ENCODE results near the gene DEFB114. TPM values are rescaled to one million over a fixed set of nuclear protein-coding genes. Genes with fewer than 3 reads are reported as not detected.
"Not testable (repeated sequence)": the region's sequence is repeated elsewhere in the genome, so short reads cannot be mapped to it uniquely, and the experiment has no call there.

The DEFB114 gene
- total RNA-seq, 2 donors from 2014 or later = not detected

GRCh38 chr6:49949062-49949461, 14.9 kb downstream of the DEFB114 start:
- TF ChIP-seq, protein P1, sequence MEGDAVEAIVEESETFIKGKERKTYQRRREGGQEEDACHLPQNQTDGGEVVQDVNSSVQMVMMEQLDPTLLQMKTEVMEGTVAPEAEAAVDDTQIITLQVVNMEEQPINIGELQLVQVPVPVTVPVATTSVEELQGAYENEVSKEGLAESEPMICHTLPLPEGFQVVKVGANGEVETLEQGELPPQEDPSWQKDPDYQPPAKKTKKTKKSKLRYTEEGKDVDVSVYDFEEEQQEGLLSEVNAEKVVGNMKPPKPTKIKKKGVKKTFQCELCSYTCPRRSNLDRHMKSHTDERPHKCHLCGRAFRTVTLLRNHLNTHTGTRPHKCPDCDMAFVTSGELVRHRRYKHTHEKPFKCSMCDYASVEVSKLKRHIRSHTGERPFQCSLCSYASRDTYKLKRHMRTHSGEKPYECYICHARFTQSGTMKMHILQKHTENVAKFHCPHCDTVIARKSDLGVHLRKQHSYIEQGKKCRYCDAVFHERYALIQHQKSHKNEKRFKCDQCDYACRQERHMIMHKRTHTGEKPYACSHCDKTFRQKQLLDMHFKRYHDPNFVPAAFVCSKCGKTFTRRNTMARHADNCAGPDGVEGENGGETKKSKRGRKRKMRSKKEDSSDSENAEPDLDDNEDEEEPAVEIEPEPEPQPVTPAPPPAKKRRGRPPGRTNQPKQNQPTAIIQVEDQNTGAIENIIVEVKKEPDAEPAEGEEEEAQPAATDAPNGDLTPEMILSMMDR (IDR thresholded peaks at IDR 0.05) = no peak
- no peaks in the 10 kb centered on the region for H3K4me1 ChIP-seq
- no peak overlapping the region for H3K27ac ChIP-seq
- DNase-seq (ENCODE audit: low spot score) = no peak
- no peaks in the 10 kb centered on the region for H3K27me3 ChIP-seq
- peaks cover 0 to 2% of the 10 kb centered on the region in 2 donors for H3K9me3 ChIP-seq
- H3K4me3 ChIP-seq = no peak overlapping the region
- no peaks in the 10 kb centered on the region for H3K36me3 ChIP-seq

DNA sequence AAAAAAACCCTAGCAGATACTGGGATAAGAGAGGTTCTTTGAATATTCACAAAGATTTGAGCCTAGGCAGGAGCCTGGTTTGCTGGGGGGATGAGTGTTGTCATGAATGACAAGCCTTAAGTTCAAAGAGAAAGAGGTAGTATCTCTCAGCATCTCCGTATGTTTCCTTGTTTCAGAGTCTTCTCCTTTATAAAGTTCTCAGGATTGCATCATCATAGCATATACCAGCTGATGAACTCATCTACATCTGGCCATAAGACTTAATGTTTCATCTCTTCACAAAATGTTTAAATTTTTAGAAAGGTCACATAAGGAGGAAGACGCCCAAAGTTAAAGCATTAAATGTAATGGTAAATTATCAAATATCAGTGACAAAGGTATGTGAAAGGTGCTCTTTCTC, 17.1 kb downstream of the DEFB114 start:
- no peak overlapping the region for H3K4me3 ChIP-seq
- no peak overlapping the region for H3K27ac ChIP-seq
- H3K36me3 ChIP-seq = no peaks in the 10 kb centered on the region
- peaks cover 0 to 3% of the 10 kb centered on the region in 2 donors for H3K9me3 ChIP-seq
- no peaks in the 10 kb centered on the region for H3K4me1 ChIP-seq
- no peaks in the 10 kb centered on the region for H3K27me3 ChIP-seq
- TF ChIP-seq, protein P1 (IDR thresholded peaks at IDR 0.05) = no peak
- no peak for DNase-seq (ENCODE audit: low spot score)

- DNase-seq (ENCODE audit: low spot score); H3K27me3 ChIP-seq; H3K36me3 ChIP-seq: not testable (repeated sequence)
These were observed 19.9 kb downstream of the DEFB114 start for GRCh38 chr6:49944068-49944467.

DNA sequence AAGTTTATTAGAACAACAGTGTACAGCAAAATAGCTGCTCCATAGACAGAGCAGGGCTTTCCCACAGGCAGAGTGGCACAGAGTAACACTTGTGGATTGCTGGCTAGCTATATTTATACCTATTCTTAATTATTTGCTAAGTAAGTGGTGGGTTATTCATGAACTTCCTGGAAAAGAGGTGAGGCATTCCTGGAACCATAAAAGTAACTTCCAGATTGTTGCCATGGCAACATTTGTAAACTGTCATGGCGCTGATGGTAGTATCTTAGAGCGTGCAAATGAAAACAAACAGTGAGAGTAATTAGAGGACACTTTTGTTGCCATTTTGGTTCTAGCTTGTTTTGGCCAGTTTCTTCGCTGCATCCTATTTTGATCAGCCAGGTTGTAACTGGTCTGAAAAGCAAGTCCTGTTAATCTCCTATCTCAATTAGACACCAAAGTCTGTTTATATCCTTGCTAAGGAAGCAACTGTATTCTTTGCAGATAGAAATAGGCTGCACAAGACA, 23.9 kb downstream of the DEFB114 start:
- Histone ChIP-seq H3K27me3 (no peaks in the 10 kb centered on the region), H3K27ac (no peak overlapping the region), H3K36me3 (no peaks in the 10 kb centered on the region), H3K9me3 (peaks cover 0 to 3% of the 10 kb centered on the region in 2 donors), H3K4me3 (no peak overlapping the region), H3K4me1 (no peaks in the 10 kb centered on the region)
- TF ChIP-seq, protein P1 (IDR thresholded peaks at IDR 0.05) = no peak
- no peak for DNase-seq (ENCODE audit: low spot score)

More at GRCh38 chr6:49944068-49944467, 19.9 kb downstream of the DEFB114 start:
- H3K4me1 ChIP-seq, H3K9me3 ChIP-seq, H3K27ac ChIP-seq, H3K4me3 ChIP-seq: not testable (repeated sequence)

DNA sequence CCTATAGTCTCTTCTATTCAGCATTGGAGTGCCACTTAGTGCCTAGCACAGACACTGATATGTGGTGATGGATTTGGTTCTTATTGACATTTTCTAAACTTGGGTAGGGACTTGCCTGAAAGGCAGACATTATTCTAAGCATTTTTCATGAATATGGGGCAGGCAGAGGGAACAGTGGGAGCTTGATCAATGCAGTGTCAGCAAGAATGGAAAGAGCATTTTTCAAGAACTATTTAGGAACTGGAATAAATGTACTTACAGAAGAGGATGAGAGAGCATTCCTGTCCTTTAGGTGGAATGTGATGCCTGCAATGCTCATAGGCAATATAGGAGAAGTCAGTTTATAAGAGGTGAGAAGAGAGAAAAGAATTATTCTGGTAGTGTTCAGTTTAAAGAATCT, 26.2 kb downstream of the DEFB114 start:
- Histone ChIP-seq H3K27ac (no peak overlapping the region), H3K27me3 (no peaks in the 10 kb centered on the region), H3K36me3 (no peaks in the 10 kb centered on the region), H3K4me1 (no peaks in the 10 kb centered on the region), H3K4me3 (no peak overlapping the region), H3K9me3 (no peaks in the 10 kb centered on the region)
- DNase-seq (ENCODE audit: low spot score) = no peak
- TF ChIP-seq, protein P1 (IDR thresholded peaks at IDR 0.05) = no peak

DNA sequence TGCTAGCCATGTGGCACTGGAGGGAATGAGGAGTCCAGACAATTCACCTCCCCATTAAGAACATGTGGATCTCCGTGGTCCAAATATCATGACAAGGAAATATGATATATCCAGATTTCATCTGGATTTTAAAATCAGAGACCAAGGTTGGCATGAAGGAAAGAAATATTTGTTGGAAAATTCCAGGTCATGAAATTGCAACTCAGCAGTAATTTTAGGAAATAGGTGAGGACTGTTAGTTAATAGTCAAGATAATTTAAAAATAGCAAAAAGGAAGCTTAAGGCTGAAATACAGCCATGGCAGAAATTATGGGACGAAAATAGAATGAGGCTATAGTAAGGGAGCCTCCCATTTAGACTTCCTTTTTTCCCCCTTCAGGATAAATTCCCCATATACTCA, 26.9 kb downstream of the DEFB114 start:
- Histone ChIP-seq H3K36me3 (no peaks in the 10 kb centered on the region), H3K4me1 (no peaks in the 10 kb centered on the region), H3K9me3 (no peaks in the 10 kb centered on the region), H3K4me3 (no peak overlapping the region), H3K27ac (no peak overlapping the region), H3K27me3 (no peaks in the 10 kb centered on the region)
- no peak for DNase-seq (ENCODE audit: low spot score)
- TF ChIP-seq, protein P1 (IDR thresholded peaks at IDR 0.05) = no peak

Measured in right atrium auricular region (tissue), 2 donors.